Epithelial cell of esophagus (primary cell): ENCODE data around the gene LRCH4.

ENCODE experiments used
- DNase-seq: peaks from one replicate; pipeline ENCODE4 v3.0.0; 2010; ENCODE audit warnings: low read depth
- H3K4me3 ChIP-seq: 2 replicates; pipeline ENCODE4 v1.5.1; 2011; ENCODE audit warnings: mild to moderate bottlenecking, low read length, control low read depth
- TF ChIP-seq, protein P1 (sequence below): IDR thresholded peaks from 2 replicates; pipeline ENCODE4 v1.5.1; 2011; ENCODE audit warnings: low read depth, mild to moderate bottlenecking, low read length, control low read depth, inconsistent platforms; ENCODE audit not compliant: insufficient read depth; ENCODE audit errors: missing control alignments

LRCH4 gene

DNA sequence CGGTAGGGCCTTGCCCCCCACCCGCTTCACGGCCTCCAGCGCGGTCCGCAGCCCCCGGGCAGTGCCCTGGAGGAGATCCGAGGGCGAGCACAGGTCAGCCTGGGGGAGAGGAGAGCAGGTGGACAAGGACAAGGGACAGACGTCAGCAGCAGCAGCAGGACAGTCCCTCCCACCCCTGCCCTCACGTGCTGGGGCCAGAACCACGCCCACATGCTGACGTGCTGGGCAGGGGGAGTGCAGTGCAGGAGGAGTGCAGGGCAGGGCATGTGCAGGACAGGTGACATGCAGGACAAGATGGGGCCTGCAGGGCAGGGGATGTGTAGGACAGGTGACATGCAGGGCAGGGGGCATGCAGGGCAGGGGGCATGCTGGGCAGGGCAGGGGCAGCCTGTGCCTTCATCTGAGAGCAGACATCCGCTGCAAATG is 10.7 kb downstream of the LRCH4 start:
- H3K4me3 ChIP-seq = no peak overlapping the region
- DNase-seq = no peak
- TF ChIP-seq, protein P1, sequence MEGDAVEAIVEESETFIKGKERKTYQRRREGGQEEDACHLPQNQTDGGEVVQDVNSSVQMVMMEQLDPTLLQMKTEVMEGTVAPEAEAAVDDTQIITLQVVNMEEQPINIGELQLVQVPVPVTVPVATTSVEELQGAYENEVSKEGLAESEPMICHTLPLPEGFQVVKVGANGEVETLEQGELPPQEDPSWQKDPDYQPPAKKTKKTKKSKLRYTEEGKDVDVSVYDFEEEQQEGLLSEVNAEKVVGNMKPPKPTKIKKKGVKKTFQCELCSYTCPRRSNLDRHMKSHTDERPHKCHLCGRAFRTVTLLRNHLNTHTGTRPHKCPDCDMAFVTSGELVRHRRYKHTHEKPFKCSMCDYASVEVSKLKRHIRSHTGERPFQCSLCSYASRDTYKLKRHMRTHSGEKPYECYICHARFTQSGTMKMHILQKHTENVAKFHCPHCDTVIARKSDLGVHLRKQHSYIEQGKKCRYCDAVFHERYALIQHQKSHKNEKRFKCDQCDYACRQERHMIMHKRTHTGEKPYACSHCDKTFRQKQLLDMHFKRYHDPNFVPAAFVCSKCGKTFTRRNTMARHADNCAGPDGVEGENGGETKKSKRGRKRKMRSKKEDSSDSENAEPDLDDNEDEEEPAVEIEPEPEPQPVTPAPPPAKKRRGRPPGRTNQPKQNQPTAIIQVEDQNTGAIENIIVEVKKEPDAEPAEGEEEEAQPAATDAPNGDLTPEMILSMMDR = no peak

DNA sequence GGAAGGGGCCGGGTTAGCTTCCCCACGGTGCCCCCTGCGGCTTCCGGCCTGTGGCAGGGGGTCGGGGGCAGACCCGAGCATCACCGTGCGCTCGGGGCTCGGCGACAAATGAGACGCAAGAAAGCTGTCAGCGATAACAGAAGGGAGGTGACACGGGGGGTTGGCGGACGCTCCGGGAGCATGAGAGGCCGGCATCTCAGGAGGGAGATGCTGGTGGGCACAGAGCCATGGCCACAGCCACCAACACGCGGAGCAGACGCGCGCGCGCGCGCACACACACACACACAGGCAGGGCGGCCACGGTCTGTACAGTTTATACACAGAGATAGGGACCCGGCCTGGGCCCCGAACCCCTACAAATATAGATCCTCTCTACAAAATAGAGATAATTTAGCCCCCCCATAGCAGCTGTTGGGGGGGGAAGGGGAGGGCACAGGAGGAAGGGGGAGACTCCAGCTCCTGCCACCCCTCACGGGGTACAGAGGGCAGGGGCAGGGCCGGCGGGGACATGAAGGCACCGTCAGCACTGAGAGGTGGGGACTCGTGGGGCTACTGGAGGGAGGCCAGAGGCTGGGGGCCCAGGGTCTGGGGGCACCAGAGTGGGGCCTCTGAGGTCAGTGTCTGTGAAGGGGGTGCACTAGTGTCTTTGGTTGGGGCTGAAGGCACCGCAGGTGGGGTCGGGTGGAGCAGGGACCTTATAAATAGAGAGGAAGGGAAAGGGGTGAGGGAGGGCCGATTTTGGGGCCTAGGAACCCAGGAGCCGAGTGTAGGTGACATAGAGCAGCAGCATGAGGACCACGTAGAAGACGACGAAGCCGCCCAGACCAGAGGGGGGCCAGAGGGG is 11.3 kb downstream of the LRCH4 start:
- DNase-seq = no peak
- TF ChIP-seq, protein P1 = no peak

DNA sequence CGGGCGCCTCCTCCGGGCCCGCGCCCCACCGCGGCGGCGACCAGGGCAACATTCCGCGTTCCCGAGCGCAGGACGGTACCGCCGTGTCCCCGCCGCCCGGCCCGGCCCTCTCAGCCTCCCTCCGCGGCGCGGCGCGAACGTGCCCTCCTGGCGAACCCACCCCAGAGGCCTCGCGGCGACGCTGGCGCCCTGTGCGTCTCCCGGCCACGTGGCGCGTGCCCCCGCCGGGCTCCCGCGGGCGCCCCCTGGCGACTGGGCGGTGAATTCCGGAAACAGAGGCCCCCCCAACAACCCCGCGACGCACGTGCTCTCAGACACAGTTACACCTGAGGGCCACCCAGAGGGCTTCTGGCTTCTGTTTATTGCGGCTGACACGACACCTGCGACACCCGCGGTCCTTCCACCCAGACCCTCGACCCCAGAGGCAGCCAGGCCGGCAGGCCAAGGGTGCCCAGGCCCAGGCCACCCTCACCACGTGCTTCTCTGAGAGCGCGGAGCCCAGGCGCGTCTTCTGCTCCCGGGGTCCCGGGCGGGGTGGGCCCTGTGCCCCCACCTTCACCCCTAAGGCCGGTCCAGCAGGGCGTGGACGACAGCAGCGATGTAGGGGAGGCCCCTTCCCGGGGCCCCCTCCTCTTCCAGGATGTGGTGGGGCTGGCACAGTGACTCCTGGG is 12.1 kb downstream of the LRCH4 start, which contains the start of gene SAP25:
Gene SAP25, minus strand, starts transcription at position 210 of the 671 bp plus-strand sequence. Its CDS starts 158 bp downstream, at position 52.
- no peak for DNase-seq
- no peak within 1 kb of the TSS for H3K4me3 ChIP-seq
- TF ChIP-seq, protein P1 = peak; percentile 10

More for the DNA sequence above, 11.3 kb downstream of the LRCH4 start:
- no peak overlapping the region for H3K4me3 ChIP-seq

DNA sequence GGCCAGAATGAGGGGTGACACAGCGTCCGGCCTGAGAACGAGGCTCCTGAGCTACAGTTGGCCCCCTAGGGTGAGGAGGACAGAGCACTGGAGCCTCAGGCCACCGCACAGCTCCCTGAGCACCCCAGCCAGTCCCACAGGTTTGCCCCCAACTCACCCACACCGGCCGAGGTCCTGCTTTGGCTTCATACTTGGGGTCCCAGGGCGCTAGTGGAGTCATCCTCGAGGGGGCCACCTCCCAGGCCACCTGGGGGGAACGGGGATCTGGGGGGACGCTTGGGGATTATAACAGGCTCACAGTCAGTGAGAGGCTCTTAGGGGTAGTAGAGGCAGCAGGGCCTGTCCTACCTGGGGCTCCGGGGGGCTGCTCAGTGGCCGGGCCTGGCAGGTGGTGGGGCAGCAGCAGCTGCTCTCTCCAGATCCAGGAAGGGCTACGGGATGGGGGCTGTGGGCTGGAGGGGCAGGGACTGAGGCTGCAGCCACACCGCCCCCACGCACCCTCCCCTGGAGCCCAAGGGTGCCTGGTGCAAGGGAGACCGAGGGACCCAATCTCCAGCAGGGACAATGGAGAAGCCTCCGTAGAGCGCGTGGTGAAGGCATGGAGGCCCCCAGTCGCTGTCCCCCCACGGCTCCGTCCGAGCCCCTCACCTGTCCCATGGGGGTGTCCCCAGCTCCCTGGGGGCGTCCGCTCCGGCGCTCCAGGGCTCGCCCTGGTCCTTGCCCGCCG is 12.8 kb downstream of the LRCH4 start:
- DNase-seq = no peak
- TF ChIP-seq, protein P1 = no peak
- no peak overlapping the region for H3K4me3 ChIP-seq

DNA sequence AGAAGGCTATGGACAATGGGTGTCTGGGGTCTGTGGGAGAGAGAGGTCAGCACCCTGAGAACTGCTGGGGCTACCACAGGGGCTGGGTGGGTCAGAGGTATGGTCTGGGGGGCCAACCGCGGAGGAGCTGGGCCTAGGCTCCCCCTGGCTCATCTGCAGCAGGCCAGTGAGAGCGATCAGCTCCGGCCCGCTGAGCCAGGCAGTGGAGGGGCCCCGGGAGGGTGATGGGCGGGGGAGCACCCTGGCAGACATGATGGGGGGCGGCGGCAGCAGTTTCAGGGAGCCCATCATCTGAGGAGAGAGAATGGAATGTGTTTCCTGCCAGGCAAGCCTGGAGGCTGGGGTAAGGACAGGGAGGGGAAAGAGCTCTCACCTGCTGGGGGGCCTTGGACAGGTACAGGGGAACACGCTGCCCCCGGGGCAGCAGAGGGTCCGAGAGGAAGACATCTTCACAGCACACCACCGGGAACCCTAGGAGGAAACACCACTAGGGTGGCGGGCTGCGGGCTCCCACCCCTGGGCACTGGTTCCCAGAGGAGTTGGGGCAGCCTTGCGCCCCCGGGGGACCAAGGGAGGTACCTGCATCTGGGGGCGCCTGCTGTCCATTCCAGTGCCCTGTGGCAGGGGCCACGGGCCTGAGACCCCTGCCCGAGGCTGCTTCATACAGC is 13.5 kb downstream of the LRCH4 start:
- TF ChIP-seq, protein P1 = no peak
- no peak for DNase-seq
- H3K4me3 ChIP-seq = no peak overlapping the region

DNA sequence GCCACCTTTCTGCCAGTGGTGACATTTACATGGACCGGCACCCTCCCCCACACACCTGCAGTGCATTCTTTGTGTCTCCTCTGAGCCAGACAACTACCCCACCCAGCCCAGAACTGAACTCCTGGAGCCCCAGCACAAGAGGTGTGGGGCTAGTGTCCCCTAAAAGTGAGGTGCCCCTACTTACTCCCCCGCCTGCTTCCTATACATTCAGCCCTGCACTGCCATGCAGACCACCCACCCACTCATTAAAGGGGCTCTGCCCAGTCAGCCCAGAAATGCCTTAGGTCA is 14.2 kb downstream of the LRCH4 start:
- TF ChIP-seq, protein P1 = no peak
- DNase-seq = no peak
- H3K4me3 ChIP-seq = no peak overlapping the region
